ENCODE results near the gene L3MBTL4.

Gene L3MBTL4

GRCh38 chr18:6414723-6415417 lies at the start of gene L3MBTL4:
L3MBTL4 (minus strand) TSS chr18:6414911; CDS start chr18:6311625, 103,286 bp downstream.
- TF ChIP-seq CTCF (IDR thresholded peaks at IDR 0.05), result no peak
- Histone ChIP-seq H3K4me3 (peak within 1 kb of the TSS; percentile 76), H3K27ac (peak within 1 kb of the TSS; percentile 78 to 85)
- no peak for DNase-seq (ENCODE audit: low spot score)

GRCh38 chr18:6452194-6452593 lies 37.5 kb upstream of the L3MBTL4 start:
- no peak overlapping the region for H3K27ac ChIP-seq
- no peak for TF ChIP-seq CTCF (IDR thresholded peaks at IDR 0.05)
- H3K4me3 ChIP-seq, result no peak overlapping the region
- DNase-seq (ENCODE audit: low spot score), result no peak

GRCh38 chr18:6449213-6449612 lies 34.5 kb upstream of the L3MBTL4 start:
- Histone ChIP-seq H3K27ac (no peak overlapping the region), H3K4me3 (no peak overlapping the region)
- TF ChIP-seq CTCF (IDR thresholded peaks at IDR 0.05), result no peak
- DNase-seq (ENCODE audit: low spot score), result no peak

GRCh38 chr18:6444466-6445228 lies 29.9 kb upstream of the L3MBTL4 start:
- TF ChIP-seq CTCF (IDR thresholded peaks at IDR 0.05), result no peak
- Histone ChIP-seq H3K27ac (no peak overlapping the region), H3K4me3 (no peak overlapping the region)
- no peak for DNase-seq (ENCODE audit: low spot score)

- no peak for TF ChIP-seq CTCF (IDR thresholded peaks at IDR 0.05)
- DNase-seq (ENCODE audit: low spot score), result no peak
Measured at GRCh38 chr18:6441200-6441599, 26.5 kb upstream of the L3MBTL4 start.

GRCh38 chr18:6437937-6438818 lies 23.5 kb upstream of the L3MBTL4 start:
- no peak for TF ChIP-seq CTCF (IDR thresholded peaks at IDR 0.05)
- Histone ChIP-seq H3K27ac (no peak overlapping the region), H3K4me3 (no peak overlapping the region)
- DNase-seq (ENCODE audit: low spot score), result no peak

More at GRCh38 chr18:6441200-6441599, 26.5 kb upstream of the L3MBTL4 start:
- Histone ChIP-seq H3K27ac (no peak overlapping the region), H3K4me3 (no peak overlapping the region)

Data from coronary artery (tissue), 2 donors.